Hippocampal formation (tissue), 2 donors: ENCODE measurements around the gene LTBP2.

Experiments
- DNase-seq, 2 donors: peaks; one replicate each; lab custom pipeline; 2025; lab: John Stamatoyannopoulos, UW

Gene LTBP2

DNA sequence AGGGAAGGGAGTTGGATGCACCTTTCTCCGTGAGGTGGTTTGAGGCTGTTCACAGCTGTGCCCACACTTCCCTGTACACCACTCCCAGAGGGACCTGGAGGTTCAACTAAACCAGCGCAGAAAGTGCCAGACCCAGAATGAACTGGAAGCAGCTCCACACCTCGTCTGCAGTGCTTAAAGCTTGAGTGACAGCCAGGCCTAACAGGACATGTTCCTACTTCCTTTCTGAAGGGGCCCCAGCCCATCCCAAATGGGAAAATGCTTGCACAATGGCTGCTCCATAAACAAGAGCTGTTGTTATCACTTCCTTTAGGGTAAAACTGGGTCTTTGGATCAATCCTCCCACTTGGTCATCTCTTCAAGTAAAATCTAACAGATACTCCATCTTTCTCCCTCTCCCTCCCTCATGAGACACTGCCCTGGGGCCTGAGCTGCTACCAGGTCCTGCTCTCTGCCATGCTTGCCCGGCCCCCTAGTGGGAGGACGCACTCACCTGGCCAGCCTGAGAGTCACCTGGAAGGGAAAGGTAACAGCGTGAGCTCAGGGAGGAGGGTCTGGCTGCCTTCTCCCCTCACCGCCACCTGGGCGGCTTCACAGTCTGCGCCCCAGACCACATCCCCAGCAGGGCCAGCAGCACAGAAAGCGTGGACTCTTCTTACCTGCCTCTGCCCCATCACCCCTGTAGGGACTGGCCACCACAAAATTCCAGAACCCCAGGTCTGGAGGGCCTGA is 85.0 kb downstream of the LTBP2 start:
- no peak for DNase-seq

DNA sequence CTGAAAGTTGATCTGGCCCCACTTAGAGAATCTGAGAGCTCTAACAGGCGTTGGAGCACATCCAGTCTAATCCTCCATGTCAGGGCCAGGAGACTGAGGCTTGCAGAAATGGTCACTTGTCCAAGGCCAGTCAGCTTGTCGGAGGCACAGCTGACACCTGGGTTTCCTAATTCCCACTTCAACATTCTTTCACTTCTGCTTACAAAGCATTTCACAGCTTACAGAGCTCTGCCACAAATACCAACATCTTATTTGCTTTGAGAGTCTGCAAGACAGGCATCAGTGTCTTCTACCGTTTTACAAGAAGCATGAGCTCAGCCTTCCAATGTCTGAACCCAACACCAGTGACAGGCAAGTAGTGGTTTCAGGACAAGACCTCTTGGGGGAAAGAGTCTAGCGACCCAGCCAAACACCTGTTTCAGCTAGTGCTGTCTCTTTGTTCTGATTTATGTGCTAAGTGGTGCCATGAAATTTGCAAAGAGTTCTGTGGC is 86.6 kb downstream of the LTBP2 start:
- no peak for DNase-seq

DNA sequence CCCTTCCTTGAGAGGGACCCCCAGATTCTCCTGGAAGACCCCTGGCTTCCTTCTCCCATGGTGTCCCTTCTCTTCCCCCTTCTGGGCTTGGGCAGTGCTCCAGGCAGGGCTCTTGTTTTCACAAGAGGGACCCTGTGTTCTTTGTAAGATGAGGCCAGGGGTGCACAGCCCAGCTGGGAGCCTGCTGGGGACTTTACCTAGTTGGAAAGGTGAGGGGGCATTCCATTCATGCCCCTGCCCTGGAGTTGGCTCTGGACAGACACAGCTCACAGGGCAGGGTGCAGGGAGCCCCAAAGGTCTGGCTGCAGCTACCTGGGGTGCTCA is 87.3 kb downstream of the LTBP2 start:
- DNase-seq, result no peak

DNA sequence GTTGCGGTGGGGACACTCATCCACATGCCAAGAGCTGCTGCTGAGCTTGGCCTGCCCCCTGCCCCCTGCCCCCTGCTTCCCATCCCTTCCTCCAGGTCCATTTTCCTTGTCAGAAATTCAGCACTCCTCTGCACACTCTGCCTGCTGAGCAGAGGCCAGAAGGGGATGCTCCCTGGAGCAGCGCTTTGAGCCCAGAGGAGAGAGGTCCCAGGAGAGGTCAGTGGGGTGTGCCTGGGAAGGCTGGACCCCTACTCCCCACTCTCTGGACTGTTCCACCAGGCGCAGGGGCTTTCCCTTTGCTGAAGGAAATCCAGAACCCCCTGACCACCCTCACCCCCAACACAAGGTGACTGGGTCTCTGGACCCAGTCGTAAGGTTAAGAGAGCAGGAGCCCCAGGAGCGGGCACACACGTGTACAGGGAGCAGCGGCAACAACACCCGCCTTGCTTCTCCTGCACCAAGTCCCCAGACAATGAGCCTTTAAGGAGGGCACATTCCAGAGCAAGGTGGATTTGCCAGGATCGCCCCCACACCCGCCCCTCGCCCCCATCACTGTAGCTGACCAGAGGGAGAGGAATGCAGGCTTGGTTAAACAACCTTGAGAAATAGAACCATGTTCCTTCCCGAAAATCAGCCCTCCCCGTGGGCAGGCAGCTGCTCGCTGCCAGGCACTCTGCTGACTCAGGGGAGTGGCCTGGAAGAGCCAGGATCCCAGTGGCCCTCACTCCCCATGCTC is 87.8 kb downstream of the LTBP2 start:
- no peak for DNase-seq

DNA sequence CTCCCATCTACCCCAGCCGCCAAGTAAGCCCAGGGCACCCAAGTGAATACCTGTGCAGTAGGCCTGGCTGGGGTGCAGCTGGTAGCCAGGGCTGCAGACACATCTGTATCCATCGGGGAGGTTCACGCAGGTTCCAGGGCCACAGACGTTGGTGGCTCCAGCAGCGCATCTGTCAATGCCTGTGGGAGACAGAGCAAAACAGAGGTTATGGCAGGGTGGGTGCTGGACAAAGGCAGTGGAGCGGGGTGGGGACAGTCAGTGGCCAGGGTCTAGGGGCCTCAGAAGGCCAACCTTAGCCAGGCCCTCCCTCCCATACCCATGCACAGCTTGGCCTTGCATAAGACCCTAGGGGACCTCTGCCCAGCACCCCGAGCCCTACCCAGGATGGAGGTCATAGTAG is 89.3 kb downstream of the LTBP2 start:
- no peak for DNase-seq

DNA sequence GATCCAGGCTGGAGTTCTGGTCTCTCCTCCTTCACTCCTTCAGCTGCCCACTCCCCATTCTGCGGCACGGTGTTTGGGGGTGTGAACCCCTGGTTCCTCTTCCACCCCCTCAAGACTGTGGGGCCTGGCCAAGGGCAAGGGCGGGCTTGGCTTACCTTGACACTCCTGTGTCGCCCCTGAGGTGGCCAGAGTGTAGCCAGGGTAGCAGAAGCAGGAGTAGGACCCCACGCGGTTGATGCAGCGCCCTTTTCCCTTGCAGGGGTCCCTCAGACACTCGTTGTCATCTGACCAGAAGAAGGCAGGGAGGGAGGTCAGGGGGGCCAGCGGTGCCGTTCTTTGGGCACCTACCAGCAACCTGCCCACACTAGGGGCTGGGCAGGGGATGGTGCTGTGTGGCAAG is 90.3 kb downstream of the LTBP2 start:
- no peak for DNase-seq

DNA sequence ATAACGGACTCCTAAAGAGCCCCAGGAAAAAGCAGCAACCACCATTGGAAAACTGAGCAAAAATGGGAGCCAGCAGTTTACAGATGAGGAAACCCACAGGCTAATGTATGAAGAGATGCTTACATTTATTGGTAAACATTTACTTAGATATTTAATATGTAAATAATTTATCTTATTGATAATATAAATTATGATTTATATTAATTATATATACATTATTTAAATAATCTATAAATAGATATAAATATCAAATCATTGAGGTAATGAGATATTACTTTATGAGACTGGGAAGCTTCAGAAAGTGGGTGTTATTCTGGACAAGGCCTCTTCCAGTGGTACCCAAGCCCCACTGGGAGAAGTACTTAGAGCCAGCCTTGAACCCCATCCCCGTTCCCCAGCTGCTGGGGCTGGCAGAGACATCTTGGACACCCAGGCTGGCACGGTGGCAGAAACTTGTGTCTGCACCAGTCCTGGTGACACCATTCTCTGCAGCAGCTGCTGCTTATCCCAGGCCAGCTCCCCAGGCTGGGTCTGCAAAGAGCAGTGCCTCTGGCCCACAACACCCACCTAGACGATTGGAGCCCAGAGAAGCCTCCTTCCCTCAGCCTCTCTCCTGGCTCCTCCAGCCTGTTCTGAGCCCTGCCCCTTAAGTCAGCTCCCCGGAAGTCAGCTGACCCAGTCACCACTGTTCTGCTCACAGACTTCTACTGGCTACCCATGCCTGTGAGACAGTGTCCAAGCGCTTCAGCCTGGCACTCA is 92.5 kb downstream of the LTBP2 start:
- no peak for DNase-seq

DNA sequence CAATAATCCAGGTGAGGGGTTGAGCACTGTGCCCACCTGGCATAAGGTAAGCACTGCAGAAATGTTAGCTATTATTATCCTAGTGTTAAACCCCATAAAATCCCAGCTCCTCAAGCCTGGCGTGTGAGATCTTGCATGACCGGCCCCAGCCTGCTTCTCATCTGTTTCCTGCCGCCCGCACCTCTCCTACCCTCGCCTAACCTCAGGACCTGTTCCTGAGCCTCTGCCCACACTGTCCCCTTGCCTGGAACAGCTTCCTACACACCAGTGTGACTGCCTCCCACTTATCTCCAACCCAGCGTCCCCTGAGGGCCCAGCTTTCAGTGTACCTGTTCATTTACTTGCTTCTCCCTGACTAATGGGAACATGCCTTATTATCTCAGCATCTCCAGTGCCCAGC is 93.8 kb downstream of the LTBP2 start:
- DNase-seq, result no peak

DNA sequence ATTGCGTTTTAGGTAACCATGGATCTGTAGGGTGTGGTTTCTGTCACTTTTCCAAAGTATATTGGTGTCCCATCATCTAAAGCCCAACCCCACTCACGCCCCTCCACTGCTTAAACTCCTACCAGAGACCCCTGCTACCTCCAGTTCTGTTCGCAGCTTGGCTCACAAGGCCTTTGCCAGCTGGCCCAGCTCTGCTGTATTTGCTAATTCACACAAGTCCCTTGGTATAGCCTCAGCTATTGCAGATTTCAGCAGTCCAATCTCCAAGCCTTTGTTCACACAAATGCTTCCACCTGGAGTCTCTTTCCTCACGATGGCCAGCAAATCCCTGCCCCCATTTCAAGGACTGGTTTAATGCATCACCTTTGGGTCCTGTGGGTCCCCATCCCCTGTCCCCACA is 94.3 kb downstream of the LTBP2 start:
- no peak for DNase-seq

DNA sequence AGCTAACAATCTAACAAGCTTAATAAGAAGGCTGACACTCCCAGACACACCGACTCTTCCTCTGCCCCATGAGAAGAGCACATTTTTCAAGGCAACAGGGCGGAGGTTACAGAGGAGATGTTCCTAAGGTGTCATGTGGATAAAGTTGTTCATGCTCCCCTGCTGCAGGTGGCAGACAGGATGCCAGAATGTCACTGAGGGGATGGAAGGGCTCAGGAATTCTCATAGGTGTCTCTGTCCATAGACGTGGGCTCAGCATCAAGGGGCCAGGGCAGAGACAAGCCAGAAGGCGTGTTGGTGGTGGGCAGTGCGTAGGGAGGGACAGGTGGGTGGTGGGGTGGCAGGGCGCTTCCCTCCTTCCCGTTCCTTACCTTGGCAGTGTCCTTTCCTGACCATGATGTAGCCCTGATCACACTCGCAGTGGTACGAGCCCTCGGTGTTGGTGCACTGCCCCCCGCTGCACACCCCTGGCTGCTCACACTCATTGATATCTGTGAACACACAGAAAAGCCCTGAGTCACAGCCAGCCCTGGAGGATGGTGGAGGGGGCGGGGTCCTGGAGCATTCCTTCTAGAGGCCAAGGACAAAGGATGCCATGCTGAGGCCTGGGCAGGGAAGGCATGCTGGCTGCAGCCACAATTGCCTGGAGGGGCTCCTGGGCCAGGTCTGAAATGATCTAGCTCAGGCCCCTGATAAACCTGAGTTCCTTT is 95.4 kb downstream of the LTBP2 start:
- no peak for DNase-seq

DNA sequence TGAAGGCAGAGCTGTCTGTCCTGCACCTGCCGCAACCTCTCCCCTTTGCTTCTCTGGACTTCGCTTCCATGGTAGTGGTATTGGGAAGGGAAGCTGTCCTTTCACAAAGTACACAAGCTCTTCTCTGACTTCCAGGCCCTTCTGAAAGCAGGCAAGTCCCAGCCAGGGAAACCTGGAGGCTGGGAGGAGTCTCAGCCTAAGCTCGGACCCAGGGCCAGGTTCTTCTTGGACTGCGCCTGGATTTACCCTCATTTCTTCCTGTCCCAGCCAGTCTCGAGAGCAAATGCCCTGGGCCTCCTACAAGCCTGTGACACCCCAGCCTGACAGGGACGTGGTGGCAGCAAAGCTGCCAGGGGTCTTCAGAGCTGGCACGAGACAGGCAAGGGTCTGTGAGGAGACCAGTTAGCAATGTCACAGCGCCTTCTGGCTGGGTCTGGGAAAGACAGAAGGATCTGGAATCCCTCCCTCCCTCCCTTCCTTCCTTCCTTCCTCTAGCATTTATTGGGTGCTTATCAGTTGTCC is 96.1 kb downstream of the LTBP2 start:
- DNase-seq, result no peak

DNA sequence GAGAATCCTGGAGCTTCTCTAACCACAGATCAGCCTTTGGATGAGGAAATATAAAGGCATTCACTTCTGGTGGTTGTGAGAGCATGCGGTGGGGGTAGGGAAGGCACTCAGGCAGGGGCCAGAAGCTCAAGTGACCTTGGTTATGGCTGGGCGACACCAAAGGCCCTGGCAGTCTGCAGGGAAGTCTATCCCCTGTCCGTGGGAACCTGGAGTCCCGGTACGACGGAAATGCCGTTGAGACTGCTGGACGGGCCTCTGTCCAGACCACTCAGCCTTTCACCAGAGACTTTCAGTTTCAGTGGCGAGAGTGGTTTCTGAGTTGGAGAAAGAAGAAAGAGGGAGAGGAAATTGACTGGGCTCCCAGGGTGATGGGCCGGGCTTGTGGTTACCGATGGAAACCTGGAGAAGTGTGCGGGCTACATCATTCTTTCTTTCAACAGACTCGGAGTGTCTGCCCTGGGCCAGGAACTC is 97.5 kb downstream of the LTBP2 start:
- DNase-seq, result no peak

DNA sequence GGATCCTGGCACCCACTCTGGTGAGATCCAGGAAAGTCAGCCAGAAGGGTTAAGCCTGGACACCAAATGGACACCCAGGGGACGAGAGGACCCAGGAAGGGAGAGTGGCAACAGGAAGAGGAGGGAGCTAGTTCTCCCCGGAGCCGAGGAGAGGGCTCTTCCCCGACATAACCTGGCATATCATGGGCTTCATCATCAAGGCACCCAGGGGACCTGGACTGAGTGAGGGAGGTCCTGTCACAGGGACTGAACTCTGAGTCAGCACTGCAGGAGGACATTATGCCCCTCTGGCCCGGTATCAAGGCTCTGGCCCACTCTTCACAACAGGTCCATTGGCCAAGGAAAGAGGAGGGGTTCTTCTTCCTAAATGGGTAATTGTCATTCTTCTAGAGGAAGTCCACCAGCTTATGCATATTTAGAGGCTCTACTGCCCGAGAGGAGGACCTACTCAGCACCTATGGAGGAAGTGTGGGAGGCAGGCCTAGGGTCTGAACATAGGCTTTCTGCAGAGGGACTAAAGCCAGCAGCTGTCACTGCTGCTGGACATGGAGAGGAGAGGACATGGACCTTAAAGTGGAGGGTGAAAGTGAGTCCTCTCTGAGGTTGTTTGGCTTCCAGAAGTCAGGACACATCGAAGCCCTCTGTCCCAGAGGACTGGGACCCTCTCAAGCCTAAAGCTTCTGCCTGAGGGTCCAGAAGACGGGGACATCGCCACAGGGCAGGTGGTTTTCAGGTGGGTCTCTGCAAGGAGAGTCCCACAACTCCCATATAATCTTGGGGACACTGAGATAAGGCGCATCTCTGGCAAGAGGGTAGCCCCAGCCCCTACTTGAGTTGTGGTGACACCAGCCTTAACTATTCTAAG is 99.8 kb downstream of the LTBP2 start:
- DNase-seq, result no peak

DNA sequence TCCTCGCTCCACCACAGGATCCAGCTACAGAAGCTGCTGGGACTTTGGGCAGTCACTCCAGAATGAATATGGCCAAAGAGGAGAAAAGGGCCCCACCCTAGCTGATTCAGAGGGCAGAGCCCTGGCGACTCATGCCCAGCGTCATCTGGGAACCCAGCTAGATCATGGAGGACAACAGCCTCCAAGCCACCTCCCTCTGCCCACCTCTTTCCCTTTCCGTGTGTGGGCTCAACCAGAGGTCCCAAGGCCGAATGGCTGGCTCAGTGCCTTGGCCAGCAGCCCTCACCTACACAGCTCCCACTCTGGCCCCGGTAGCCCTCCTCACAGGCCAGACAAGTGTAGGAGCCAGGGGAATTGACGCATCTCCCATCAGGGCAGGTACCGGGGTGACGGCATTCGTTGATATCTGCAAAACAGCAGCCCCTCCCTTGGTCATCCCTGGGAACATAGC is 101.1 kb downstream of the LTBP2 start:
- DNase-seq, result no peak

DNA sequence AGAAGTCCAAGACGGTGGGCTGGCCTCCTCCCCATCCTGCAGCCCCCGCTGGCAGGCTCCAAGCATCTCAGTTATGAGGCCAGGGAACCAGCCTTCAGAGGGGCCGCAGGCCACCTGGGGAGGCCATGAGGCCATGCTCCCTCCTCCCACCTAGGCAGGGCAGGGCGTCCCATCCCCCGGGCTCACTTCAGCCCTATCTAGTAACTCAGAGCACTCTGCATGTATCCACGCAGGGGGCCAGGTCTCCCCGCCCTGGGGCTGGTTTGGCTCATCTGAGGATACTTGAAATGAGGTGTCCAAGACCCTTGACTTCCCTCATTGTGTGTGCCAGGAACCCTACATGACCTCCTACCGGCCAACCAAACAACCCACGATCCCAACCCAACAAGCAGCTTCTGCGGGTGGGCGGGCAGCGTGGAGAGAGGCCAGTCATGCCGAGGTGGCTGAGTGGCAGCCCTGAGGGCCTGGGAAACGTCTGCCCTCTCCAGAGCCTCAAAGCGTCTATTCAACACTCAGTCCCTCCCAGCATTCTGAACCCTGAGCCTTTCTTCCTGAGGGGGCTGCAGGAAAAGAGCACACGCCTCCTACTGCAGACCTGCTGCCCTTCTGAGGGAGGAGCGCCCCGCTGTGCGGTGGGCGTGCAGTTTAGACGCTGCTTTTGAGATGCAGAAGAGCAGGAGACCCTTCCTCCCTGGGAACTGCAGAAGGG is 101.7 kb downstream of the LTBP2 start:
- no peak for DNase-seq

DNA sequence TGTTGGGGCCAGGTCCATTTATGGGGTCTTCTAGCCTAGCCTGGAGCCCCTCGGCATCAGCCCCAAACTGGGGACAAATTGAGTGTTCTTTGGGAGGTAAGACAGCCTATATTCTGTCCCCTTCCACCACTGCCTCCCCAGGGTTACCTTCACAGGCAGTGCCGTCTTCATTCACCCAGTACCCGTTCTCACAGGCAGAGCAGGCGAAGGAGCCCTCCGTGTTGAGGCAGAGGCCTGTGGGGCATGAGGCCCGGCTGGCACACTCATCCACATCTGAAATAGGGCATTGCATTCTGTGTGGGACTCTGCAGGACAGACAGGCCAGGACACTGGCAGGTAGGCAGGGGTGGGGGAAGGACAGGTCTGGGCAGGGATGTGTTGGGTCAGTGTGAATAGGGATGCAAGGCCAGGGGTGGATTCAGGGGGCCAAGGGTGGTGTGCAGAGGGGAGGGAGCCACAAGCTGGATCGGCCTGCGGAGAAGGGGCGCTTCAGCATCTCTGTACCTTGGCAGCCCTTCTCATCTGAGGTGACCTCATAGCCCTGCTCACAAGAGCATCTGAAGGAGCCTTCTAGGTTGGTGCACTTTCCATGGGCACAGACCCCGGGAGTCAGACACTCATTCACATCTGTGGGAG is 102.3 kb downstream of the LTBP2 start:
- DNase-seq, result no peak

DNA sequence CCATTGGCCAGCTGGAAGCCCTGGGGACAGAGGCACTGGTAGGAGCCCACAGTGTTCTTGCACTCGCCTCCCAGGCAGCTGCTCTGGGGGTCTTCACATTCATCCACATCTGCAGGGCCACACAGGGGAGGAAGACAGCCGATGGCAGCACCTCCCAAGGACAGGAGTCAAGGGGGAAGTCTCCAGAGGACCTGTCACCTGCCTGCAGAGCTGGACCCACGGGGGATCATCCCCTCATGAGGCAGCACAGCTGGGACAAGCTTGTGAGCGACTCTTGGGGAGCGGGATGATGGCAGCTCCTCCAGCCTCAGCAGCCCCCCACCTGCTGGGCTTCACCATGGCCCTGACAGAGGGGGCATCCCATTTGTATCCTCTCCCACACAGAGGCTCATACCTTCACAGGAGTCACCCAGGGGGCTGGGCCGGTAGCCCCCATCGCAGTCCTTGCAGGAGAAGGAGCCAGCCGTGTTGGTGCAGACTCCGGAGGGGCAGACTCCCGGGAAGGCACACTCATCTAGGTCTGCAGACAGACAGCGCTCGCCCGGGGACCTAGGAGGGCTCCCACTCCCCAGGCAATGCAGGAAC is 103.1 kb downstream of the LTBP2 start:
- no peak for DNase-seq

DNA sequence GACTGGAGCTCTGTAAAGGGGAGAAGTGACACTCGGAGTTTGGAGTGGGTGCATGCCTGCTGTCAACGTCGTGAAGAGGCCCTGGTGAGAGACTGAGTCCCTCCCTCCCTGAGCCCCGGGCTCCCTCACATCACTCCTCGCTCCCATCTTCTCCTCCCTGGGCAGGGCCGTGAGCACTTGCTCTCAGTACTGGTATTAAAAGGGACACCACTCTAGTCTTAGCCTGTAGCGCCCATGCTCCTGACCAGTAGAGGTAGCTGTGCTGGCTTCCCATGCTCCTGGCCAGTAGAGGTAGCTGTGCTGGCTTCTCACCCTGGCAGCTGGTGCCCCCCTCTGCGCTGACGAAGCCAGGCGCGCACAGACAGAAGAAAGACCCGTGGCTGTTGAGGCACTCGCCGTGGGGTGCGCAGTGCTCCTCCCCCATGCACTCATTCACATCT is 103.7 kb downstream of the LTBP2 start:
- no peak for DNase-seq

DNA sequence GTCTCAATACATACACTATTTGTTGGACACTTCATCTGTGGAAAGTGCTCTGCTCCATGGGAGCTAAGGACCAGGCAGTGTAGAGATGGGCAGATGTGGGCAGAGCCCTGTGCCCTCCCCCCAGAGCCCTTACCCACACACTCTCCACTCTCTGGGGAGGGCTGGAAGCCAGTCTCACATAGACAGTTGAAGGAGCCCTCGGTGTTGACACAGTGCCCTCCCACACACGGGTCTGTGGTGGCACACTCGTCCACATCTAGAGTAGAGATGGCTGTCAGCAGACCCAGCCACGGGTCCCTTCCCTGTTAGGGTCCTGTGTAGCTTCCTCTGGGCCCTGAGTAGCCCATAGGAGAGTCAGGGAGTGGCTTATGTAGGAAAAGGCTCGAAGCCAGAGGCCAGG is 104.2 kb downstream of the LTBP2 start:
- DNase-seq, result no peak
